Keratinocyte (primary cell): ENCODE data around the gene CLIP2. TPM values are rescaled to one million over a fixed set of nuclear protein-coding genes. Genes with fewer than 3 reads are reported as not detected.

Experiments
- DNase-seq: peaks from one replicate; pipeline ENCODE4 v3.0.0-alpha.2; 2011; ENCODE audit warnings: low read depth, missing footprints, low spot score
- FAIRE-seq: peaks from 2 replicates; lab custom pipeline; 2011; peaks lifted over from hg19 to GRCh38; lab: Jason Lieb, UNC
- H2AFZ ChIP-seq: 2 replicates; pipeline ENCODE4 v1.6.0; 2012; ENCODE audit warnings: low read length, control low read depth, inconsistent platforms; ENCODE audit not compliant: control insufficient read depth
- H3K27ac ChIP-seq: 2 replicates; pipeline ENCODE4 v1.5.1; 2011; ENCODE audit warnings: low read length; ENCODE audit not compliant: control insufficient read depth, insufficient read depth
- H3K27me3 ChIP-seq: 3 replicates; pipeline ENCODE4 v1.6.0; 2011; ENCODE audit warnings: low read length; ENCODE audit not compliant: control insufficient read depth, insufficient read depth; ENCODE audit errors: extremely low read depth
- H3K36me3 ChIP-seq, 2 experiments: 2 replicates in 1 of 2; 3 replicates in 1 of 2; pipeline ENCODE4 v1.5.1; 2011; ENCODE audit warnings: low read length in 2 of 2, mild to moderate bottlenecking in 1 of 2; ENCODE audit not compliant: control insufficient read depth in 2 of 2, insufficient read depth in 2 of 2; ENCODE audit errors: extremely low read depth in 1 of 2
- H3K4me1 ChIP-seq: 3 replicates; pipeline ENCODE4 v1.5.1; 2011; ENCODE audit warnings: low read length; ENCODE audit not compliant: control insufficient read depth, insufficient read depth; ENCODE audit errors: extremely low read depth
- H3K4me2 ChIP-seq: 3 replicates; pipeline ENCODE4 v1.6.0; 2011; ENCODE audit warnings: low read depth, low read length; ENCODE audit not compliant: control insufficient read depth, insufficient read depth; ENCODE audit errors: extremely low read depth
- H3K4me3 ChIP-seq, 3 experiments: fragments of 200-600 bp in 1 of 3; sonication (generic) in 1 of 3; 2 replicates in 2 of 3; 3 replicates in 1 of 3; pipeline ENCODE4 v1.5.1; 2011 to 2016; ENCODE audit warnings: low read length in 3 of 3, mild to moderate bottlenecking in 3 of 3, control low read depth in 2 of 3, inconsistent platforms in 1 of 3, low read depth in 1 of 3, mixed read lengths in 1 of 3, mixed run types in 1 of 3, moderate library complexity in 1 of 3; ENCODE audit not compliant: control insufficient read depth in 2 of 3, insufficient read depth in 2 of 3; ENCODE audit errors: extremely low read depth in 1 of 3
- H3K79me2 ChIP-seq: 2 replicates; pipeline ENCODE4 v1.6.0; 2012; ENCODE audit warnings: low read length; ENCODE audit not compliant: control insufficient read depth, insufficient read depth
- H3K9ac ChIP-seq: 3 replicates; pipeline ENCODE4 v1.6.0; 2011; ENCODE audit warnings: low read length; ENCODE audit not compliant: control insufficient read depth, insufficient read depth; ENCODE audit errors: extremely low read depth
- H3K9me1 ChIP-seq: 3 replicates; pipeline ENCODE4 v1.6.0; 2011; ENCODE audit warnings: low read length; ENCODE audit not compliant: control insufficient read depth, insufficient read depth; ENCODE audit errors: extremely low read depth
- H3K9me3 ChIP-seq: 2 replicates; pipeline ENCODE4 v1.5.1; 2012; ENCODE audit warnings: low read depth, low read length; ENCODE audit not compliant: control insufficient read depth
- H4K20me1 ChIP-seq: 3 replicates; pipeline ENCODE4 v1.6.0; 2011; ENCODE audit warnings: low read length; ENCODE audit not compliant: control insufficient read depth, insufficient read depth; ENCODE audit errors: extremely low read depth
- CTCF ChIP-seq, 3 experiments: IDR thresholded peaks in 1 of 3; conservative IDR thresholded peaks in 1 of 3; optimal IDR thresholded peaks in 1 of 3; 2 replicates in 2 of 3; 3 replicates in 1 of 3; pipeline versions ENCODE3 to v1.5.1; 2011; ENCODE audit warnings: low read length in 3 of 3, mild to moderate bottlenecking in 3 of 3, moderate library complexity in 2 of 3, control low read depth in 1 of 3, inconsistent platforms in 1 of 3; ENCODE audit not compliant: insufficient read depth in 2 of 3; ENCODE audit errors: extremely low read depth in 1 of 3
- EZH2 ChIP-seq: IDR thresholded peaks from one replicate; pipeline ENCODE4 v1.6.1; 2012; ENCODE audit warnings: inconsistent platforms, mild to moderate bottlenecking, low read length, moderate library complexity
- dilution Hi-C: fragments of 300-500 bp; cut with MboI; formaldehyde crosslinking; loops from one replicate; pipeline ENCODE4 v1.7.0; 2020; ENCODE audit warnings: low sequenced_read_pairs; ENCODE audit not compliant: extremely low pct_ligation_motif_present
- polyA plus RNA-seq, 5 experiments: library from polyadenylated mRNA; depleted of rRNA in 3 of 5; stranded (reverse) in 3 of 5; stranded (forward) in 1 of 5; unstranded in 1 of 5; fragments of >200 nt; gene quantifications; 1 replicate in 1 of 5; 2 replicates in 3 of 5; 3 replicates in 1 of 5; pipeline versions ENCODE4 v1.2.1 to v1.2.3, GENCODE V29; 2011 to 2012; ENCODE audit warnings: missing spikeins in 2 of 5, low read depth in 1 of 5, low replicate concordance in 1 of 5

Gene CLIP2
- polyA plus RNA-seq, 1 donor (not counting 4 experiments of a cell fraction or from before 2014, with no cell fraction given) = 2.6 TPM

GRCh38 chr7:74284781-74285259 is 4.4 kb upstream of the CLIP2 start:
- H3K9me1 ChIP-seq = no peaks in the 10 kb centered on the region
- no peak overlapping the region for H3K4me3 ChIP-seq
- no peaks in the 10 kb centered on the region for H3K9me3 ChIP-seq
- H4K20me1 ChIP-seq = no peaks in the 10 kb centered on the region
- FAIRE-seq = no peak
- TF ChIP-seq CTCF (optimal IDR thresholded peaks at IDR 0.05 in 1 of 3, IDR thresholded peaks at IDR 0.05 in 1 of 3, conservative IDR thresholded peaks at IDR 0.05 in 1 of 3; ENCODE audit: extremely low read depth in 1 of 3, insufficient read depth in 2 of 3, low read length in 3 of 3) = no peak
- TF ChIP-seq EZH2 = no peak
- no peak for DNase-seq
- peaks cover under 1% of the 10 kb centered on the region for H3K79me2 ChIP-seq
- dilution Hi-C loops = no loop called here
- H3K36me3 ChIP-seq = no peaks in the 10 kb centered on the region
- no peak overlapping the region for H2AFZ ChIP-seq
- H3K4me1 ChIP-seq = peaks cover 11% of the 10 kb centered on the region
- H3K4me2 ChIP-seq = no peak overlapping the region
- no peaks in the 10 kb centered on the region for H3K27me3 ChIP-seq
- H3K27ac ChIP-seq = no peak overlapping the region
- no peak overlapping the region for H3K9ac ChIP-seq

- Histone ChIP-seq H3K4me1 (peaks cover 14% of the 10 kb centered on the region), H3K27ac (no peak overlapping the region), H3K9ac (no peak overlapping the region), H2AFZ (no peak overlapping the region), H3K9me1 (no peaks in the 10 kb centered on the region), H3K27me3 (no peaks in the 10 kb centered on the region), H4K20me1 (no peaks in the 10 kb centered on the region), H3K36me3 (no peaks in the 10 kb centered on the region), H3K79me2 (peaks cover 6% of the 10 kb centered on the region), H3K9me3 (no peaks in the 10 kb centered on the region), H3K4me2 (no peak overlapping the region), H3K4me3 (no peak overlapping the region)
- dilution Hi-C loops = no loop called here
- FAIRE-seq (no peak), DNase-seq (no peak)
- TF ChIP-seq CTCF (optimal IDR thresholded peaks at IDR 0.05 in 1 of 3, IDR thresholded peaks at IDR 0.05 in 1 of 3, conservative IDR thresholded peaks at IDR 0.05 in 1 of 3; ENCODE audit: extremely low read depth in 1 of 3, insufficient read depth in 2 of 3, low read length in 3 of 3) = no peak
- TF ChIP-seq EZH2 = no peak
Measured at GRCh38 chr7:74286131-74286530, 3.1 kb upstream of the CLIP2 start.
